Measurements from ENCODE around the gene SYPL2. TPM values are rescaled to one million over a fixed set of nuclear protein-coding genes. Genes with fewer than 3 reads are reported as not detected.

SYPL2 gene
- total and polyA plus RNA-seq, 9 donors, result 0.31 to 5.1 (median 2.4) TPM

GRCh38 chr1:109479311-109479710 lies 13.0 kb downstream of the SYPL2 start:
- no peak overlapping the region for H3K4me3 ChIP-seq
- 65 to 82% (median 80%) methylated on average over 5 of the region's 5 CpGs for WGBS, 3 donors
- H3K27me3 ChIP-seq, result no peaks in the 10 kb centered on the region
- intact Hi-C loops (cut with DNase I), result no loop called here
- no peaks in the 10 kb centered on the region for H3K4me1 ChIP-seq (ENCODE audit: insufficient read depth)
- no peaks in the 10 kb centered on the region for H3K36me3 ChIP-seq
- H3K9me3 ChIP-seq, result no peaks in the 10 kb centered on the region
- no peak for DNase-seq
- TF ChIP-seq POLR2A (IDR thresholded peaks at IDR 0.05) (no peak), CTCF (IDR thresholded peaks at IDR 0.05) (no peak), EP300 (IDR thresholded peaks at IDR 0.05) (no peak)
- H3K27ac ChIP-seq, result no peak overlapping the region

GRCh38 chr1:109479901-109480300 lies 13.6 kb downstream of the SYPL2 start:
- H3K27me3 ChIP-seq, result no peaks in the 10 kb centered on the region
- no peak for DNase-seq
- TF ChIP-seq EP300 (IDR thresholded peaks at IDR 0.05) (no peak), POLR2A (IDR thresholded peaks at IDR 0.05) (no peak), CTCF (IDR thresholded peaks at IDR 0.05) (no peak)
- H3K4me1 ChIP-seq (ENCODE audit: insufficient read depth), result peaks cover 4% of the 10 kb centered on the region
- H3K9me3 ChIP-seq, result no peaks in the 10 kb centered on the region
- no peak overlapping the region for H3K27ac ChIP-seq
- 79 to 97% (median 92%) methylated on average over 3 of the region's 3 CpGs for WGBS, 3 donors
- no peak overlapping the region for H3K4me3 ChIP-seq
- intact Hi-C loops (cut with DNase I), result no loop called here
- H3K36me3 ChIP-seq, result no peaks in the 10 kb centered on the region

GRCh38 chr1:109481646-109482045 lies 15.3 kb downstream of the SYPL2 start:
- 87 to 93% (median 88%) methylated on average over 2 of the region's 2 CpGs for WGBS, 3 donors
- no peaks in the 10 kb centered on the region for H3K27me3 ChIP-seq
- peaks cover 4% of the 10 kb centered on the region for H3K4me1 ChIP-seq (ENCODE audit: insufficient read depth)
- TF ChIP-seq POLR2A (IDR thresholded peaks at IDR 0.05), result no peak
- no peak for TF ChIP-seq CTCF (IDR thresholded peaks at IDR 0.05)
- no peak for TF ChIP-seq EP300 (IDR thresholded peaks at IDR 0.05)
- H3K27ac ChIP-seq, result no peak overlapping the region
- no peak overlapping the region for H3K4me3 ChIP-seq
- H3K9me3 ChIP-seq, result no peaks in the 10 kb centered on the region
- intact Hi-C loops (cut with DNase I), result no loop called here
- DNase-seq, result no peak
- no peaks in the 10 kb centered on the region for H3K36me3 ChIP-seq

- no peaks in the 10 kb centered on the region for H3K36me3 ChIP-seq
- no peaks in the 10 kb centered on the region for H3K27me3 ChIP-seq
- H3K4me3 ChIP-seq, result no peak overlapping the region
- no peak for TF ChIP-seq EP300 (IDR thresholded peaks at IDR 0.05)
- TF ChIP-seq CTCF (IDR thresholded peaks at IDR 0.05), result no peak
- no peak for TF ChIP-seq POLR2A (IDR thresholded peaks at IDR 0.05)
- intact Hi-C loops (cut with DNase I), result no loop called here
- H3K27ac ChIP-seq, result no peak overlapping the region
- H3K4me1 ChIP-seq (ENCODE audit: insufficient read depth), result peaks cover 4% of the 10 kb centered on the region
- no peaks in the 10 kb centered on the region for H3K9me3 ChIP-seq
- DNase-seq, result no peak
These were observed 15.9 kb downstream of the SYPL2 start for GRCh38 chr1:109482242-109482641.

All from ovary (tissue), 9 donors.